Inflammatory macrophage (primary cell): ENCODE results near the gene BPI.
"Not testable (repeated sequence)": the region's sequence is repeated elsewhere in the genome, so short reads cannot be mapped to it uniquely, and the experiment has no call there.

Source experiments
- DNase-seq, 2 donors: peaks; one replicate each; pipeline ENCODE4 v3.0.0-alpha.2; 2020 to 2022
- total RNA-seq, 18 experiments: gene quantifications; one replicate each; lab custom pipeline; 2026; ENCODE audit warnings: mixed read lengths in 6 of 18, inconsistent platforms in 2 of 18; lab: John Stamatoyannopoulos, UW

The BPI gene
- total RNA-seq = 1.5 to 44.4 (median 3.1) reads per million in 18 experiments

- DNase-seq = peak; percentile 89
Observed at GRCh38 chr20:38303908-38304379, at the start of gene BPI. TSS of gene BPI (plus strand) at chr20:38304156. CDS start at chr20:38304224, 68 bp downstream.

- DNase-seq = not testable (repeated sequence)
Observed at GRCh38 chr20:38254621-38255020, 49.3 kb upstream of the BPI start.

GRCh38 chr20:38255393-38255792, 48.6 kb upstream of the BPI start:
- peak; percentile 61 to 63 for DNase-seq

GRCh38 chr20:38256021-38256420, 47.9 kb upstream of the BPI start:
- no peak for DNase-seq

- DNase-seq = no peak
Observed at GRCh38 chr20:38256966-38257365, 47.0 kb upstream of the BPI start.

- no peak for DNase-seq
Observed at GRCh38 chr20:38258545-38259215, 45.3 kb upstream of the BPI start.

- no peak for DNase-seq
Observed at GRCh38 chr20:38260025-38260377, 44.0 kb upstream of the BPI start.

- no peak for DNase-seq
Observed at GRCh38 chr20:38260378-38261053, 43.4 kb upstream of the BPI start, which contains the start of gene KIAA1755. TSS of gene KIAA1755 (minus strand) at chr20:38260735. CDS start at chr20:38260500, 235 bp downstream.

- DNase-seq = no peak
Observed at GRCh38 chr20:38261054-38261390, 42.9 kb upstream of the BPI start.

GRCh38 chr20:38262931-38263330, 41.0 kb upstream of the BPI start:
- DNase-seq = no peak

- DNase-seq = peak; percentile 68 to 73
Observed at GRCh38 chr20:38266426-38266825, 37.5 kb upstream of the BPI start.

GRCh38 chr20:38267296-38267695, 36.7 kb upstream of the BPI start:
- DNase-seq = peak; percentile 85 to 92

- DNase-seq = no peak
Observed at GRCh38 chr20:38267901-38268514, 35.9 kb upstream of the BPI start.

GRCh38 chr20:38269040-38269439, 34.9 kb upstream of the BPI start:
- DNase-seq = peak; percentile 71 to 73

GRCh38 chr20:38269715-38270114, 34.2 kb upstream of the BPI start:
- DNase-seq = no peak

- no peak for DNase-seq
Observed at GRCh38 chr20:38270869-38271605, 32.9 kb upstream of the BPI start.

- DNase-seq = no peak
Observed at GRCh38 chr20:38271608-38272120, 32.3 kb upstream of the BPI start.

- no peak for DNase-seq
Observed at GRCh38 chr20:38272398-38272797, 31.6 kb upstream of the BPI start.

- DNase-seq = no peak
Observed at GRCh38 chr20:38272961-38273360, 31.0 kb upstream of the BPI start.

GRCh38 chr20:38275815-38276550, 28.0 kb upstream of the BPI start:
- DNase-seq = peak; percentile 82 to 84

GRCh38 chr20:38277285-38277684, 26.7 kb upstream of the BPI start:
- DNase-seq = no peak

GRCh38 chr20:38277691-38278090, 26.3 kb upstream of the BPI start:
- DNase-seq = no peak
